NCI-H128 (cell line): Measurements from ENCODE around the gene TRIM17.
"Not testable (repeated sequence)": the region's sequence is repeated elsewhere in the genome, so short reads cannot be mapped to it uniquely, and the experiment has no call there.

ENCODE experiments used
- DNase-seq: peaks from one replicate; lab custom pipeline; 2025; ENCODE audit not compliant: unreplicated experiment; lab: John Stamatoyannopoulos, UW

The TRIM17 gene

DNA sequence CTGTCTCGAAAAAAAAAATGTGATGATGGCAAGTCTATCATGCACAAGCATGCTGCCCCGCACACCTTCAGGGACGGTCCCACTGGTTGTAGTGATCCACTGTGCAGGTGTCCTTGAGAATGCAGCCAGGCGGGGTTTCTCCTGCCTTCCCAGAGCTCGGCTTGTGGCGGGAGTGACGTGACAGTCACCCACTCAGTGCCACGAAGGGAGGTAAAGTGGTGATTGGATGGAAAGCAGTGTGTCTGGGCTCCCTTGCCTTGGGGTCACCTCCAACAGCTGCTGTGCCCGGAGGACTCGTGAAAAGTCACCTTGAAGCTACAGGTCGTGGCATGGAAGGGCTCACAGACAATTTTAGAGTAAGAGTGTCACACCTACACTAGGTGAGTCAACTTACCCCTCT, 33.5 kb upstream of the TRIM17 start:
- no peak for DNase-seq

DNA sequence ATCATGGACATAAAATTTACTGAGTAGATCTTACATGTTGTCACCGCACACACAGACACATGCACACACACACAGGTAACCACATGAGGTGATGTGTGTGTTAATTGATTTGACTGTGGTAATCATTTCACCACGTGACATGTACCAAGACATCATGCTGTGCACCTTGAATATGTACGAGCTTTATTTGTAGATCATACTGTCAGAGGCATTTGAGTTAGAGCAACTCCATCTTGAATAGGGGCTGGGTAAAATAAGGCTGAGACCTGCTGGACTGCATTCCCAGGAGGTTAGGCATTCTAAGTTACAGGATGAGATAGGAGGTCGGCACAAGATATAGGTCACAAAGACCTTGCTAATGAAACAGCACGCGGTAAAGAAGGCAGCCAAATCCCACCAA, 31.7 kb upstream of the TRIM17 start:
- DNase-seq: no peak

GRCh38 chr1:228446852-228447251, 30.2 kb upstream of the TRIM17 start:
- no peak for DNase-seq

DNA sequence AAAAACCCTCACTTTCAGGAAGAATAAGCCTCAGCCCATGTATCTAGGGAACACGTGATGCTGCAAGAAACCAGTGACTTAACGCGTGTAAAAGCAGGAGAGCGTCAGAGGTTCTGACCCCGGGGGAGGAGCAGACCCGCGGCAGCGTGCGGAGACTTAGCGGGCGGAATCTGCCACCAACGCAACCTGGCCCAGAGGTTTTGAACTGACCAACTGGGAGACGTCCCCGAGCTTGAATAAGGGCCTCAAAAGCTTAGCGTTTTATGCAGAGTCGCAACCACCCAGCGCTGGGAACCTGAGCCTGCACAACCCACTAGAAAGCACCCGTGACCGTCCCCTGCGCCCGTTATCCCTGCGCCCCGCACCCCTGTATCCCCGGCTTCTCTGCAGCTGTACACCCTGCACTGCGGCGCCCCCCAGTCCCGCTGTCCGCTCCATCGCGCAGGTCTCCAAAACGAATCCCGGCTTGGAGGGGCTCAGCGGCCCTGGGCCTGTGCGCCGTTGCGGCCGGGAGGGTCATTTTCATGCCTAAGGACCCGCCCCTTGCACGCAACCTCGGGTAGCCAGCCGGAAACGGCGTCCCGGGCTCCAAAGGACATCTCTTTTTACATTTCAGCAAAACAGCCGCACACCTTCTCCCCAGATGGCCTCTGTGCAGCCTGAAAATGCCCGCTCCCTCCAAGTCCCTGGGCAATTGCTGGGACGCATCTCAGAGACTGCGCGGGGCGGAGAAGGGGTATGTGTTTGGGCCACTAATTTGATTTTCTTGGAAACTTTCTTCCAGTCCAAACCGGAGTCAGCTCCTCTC, 29.4 kb upstream of the TRIM17 start:
- no peak for DNase-seq

GRCh38 chr1:228445490-228445842, 28.8 kb upstream of the TRIM17 start:
- no peak for DNase-seq

DNA sequence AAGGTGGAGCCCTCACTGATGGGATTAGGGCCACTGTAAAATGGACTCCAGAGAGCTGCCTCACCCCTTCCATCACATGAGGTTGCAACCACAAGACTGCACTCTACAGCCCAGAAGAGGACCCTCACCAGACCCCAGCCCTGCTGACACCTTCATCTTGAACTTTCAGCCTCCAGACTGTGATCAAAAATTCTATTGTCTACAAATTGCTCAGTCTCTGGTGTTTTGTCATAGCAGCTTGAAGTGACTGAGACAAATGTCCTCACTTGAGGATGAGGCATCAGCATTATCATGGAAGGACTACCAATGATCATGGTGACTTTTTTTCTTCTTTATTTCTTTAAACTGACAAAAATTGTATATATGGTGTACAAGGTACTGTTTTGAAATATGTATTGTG, 26.7 kb upstream of the TRIM17 start:
- DNase-seq: no peak

DNA sequence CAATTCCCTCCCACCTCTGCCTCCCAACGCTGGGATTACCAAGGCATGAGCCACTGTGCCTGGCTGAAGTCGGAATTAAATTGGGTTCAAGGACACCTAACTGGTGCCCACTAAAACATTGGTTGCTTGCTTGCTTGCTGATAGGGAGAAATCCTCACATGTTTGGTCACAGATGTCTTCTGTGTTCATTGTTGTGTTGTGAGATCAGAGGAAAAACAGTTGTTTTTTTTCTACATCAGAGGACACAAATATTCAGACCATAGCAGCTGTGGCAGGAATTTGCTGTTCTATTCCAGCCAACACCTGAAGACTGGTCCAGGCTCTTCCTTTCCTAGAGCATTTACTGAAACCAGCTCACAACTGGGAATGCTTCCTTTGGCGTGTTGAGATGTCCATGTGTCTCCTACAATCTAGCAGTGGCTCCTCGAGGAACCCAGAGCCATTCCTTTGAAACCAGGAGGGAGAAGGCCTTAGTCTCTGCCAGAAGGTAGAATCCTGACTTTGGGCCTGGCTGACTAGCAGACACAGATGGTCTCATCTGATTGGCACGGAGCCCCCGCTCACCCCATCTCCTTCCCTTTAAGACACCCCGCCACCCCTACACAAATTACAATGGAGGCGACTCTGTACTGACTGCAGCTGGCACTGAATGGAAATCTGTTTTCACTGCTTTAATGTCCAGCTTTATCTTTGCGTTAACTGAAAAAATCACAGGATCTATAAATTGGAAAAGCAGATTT, 24.3 kb upstream of the TRIM17 start:
- no peak for DNase-seq

DNA sequence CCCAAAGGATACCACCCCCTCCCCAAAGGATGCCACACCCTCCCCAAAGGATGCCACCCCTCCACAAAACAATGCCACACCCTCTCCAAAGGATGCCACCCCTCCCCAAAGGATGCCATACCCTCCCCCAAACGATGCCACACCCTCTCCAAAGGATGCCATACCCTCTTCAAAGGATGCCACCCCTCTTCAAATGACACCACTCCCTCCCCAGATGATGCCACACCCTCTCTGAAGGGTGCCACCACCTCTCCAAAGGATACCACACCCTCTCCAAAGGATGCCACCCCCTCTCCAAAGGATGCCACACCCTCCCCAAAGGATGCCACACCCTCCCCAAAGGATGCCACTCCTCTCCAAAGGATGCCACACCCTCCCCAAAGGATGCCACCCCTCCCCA, 21.6 kb upstream of the TRIM17 start:
- no peak for DNase-seq

DNA sequence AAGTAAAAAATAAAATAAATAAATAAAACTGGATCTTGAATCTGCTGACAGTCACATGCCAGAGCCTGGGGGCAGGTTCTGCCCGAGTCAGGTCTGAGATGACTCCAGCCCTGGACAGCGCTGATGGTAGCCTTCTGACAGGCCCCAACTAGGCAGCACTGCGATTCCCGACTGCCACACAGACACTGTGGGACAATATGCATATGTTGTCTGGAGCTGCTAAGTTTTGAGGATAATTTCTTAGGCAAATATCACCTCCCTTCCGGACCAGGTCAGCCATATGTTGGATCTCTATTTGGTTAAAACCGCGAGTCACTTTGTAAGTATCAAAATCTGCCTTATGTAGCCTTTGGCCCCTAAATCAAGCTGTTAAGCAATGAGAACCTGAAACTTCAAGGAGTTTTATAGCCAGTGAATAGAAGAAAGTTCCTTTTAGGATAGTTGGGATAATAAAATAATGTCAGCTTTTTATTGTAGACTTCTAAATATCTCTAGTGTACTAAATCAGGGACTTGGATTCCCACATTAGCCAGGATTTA, 20.8 kb upstream of the TRIM17 start:
- no peak for DNase-seq

GRCh38 chr1:228434689-228435088, 18.0 kb upstream of the TRIM17 start:
- no peak for DNase-seq

DNA sequence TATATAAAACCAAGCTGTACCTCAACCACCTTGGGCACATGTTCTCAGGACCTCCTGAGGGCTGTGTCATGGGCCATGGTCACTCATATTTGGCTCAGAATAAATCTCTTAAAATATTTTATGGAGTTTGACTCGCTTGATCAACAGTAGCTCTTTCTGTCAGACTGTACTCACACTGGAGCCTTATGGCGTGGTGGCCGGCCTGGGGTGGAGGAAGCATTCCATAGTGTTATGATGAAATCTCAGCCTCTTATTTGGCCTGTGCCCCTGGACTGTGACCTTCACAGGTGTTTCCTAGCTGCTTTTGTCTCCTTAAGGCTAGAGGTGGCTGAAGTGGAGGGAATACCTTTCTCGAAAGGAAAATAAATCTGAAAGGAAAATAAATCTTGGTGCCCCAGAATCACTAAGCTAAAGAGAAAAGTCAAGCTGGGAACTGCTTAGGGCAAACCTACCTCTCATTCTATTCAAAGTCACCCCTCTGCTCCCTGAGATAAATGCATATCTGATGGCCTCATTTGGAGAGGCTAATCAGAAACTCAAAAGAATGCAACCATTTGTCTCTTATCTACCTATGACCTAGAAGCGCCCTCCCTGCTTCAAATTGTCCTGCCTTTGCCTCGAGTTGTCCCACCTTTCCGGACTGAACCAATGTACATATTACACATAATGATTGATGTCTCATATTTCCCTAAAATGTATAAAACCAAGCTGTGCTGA, 16.8 kb upstream of the TRIM17 start:
- DNase-seq: not testable (repeated sequence)

DNA sequence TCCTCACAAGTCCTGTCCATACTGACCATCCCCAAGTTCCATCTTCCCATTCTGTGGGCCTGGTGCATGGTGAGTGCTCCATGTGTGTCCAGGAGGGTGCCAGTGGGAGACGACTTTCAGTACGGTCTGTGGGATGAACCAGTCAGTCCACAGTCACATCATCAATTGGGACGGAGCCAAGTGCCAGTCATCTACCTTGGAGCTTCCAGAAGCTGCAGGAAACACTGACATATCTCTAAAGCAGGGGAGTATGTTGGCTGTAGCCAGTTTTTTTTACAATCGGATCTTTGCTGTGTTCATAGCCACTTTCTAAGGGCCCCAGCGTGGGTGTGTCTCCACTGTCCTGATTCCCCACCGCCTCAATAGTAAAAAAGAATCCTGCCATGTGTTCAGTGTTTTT, 13.6 kb upstream of the TRIM17 start:
- no peak for DNase-seq

DNA sequence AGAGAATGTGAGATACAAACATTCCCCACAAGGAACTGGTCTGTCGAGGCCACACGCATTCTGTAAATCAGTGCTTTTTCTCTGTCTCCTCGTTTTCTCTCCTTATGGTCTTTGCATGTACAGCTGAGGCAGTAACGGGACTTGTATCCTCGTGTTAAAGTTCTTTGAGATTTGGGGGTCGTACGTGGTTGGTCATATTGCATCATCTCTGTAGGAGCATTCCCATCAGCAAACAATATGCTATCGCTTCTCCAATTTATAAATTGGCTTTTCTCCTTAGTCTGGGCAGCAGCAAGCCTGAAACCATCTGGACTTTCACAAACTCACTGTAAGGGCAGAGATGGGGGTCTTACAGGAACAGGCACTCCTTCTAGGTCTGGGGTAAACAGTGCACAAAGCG, 13.0 kb upstream of the TRIM17 start:
- no peak for DNase-seq

DNA sequence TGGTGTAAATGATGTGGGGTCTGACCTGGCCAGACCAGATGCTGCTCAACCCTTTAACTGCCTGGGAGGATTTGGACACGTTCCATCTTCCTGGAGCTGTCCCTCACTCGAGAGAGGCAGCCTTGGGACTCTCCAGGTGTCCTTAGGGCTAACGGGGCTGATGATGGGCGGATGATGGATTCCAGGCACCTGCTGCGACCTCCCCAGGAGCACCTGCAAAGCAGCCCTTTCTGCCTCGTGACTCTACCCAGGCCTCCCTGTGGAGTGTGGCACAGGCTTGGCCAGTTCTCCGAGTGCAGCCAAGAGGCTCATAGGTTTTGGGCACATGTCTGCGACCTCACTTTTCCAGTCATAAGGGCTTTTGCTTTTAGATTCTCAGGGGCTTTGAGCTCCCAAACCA, 12.3 kb upstream of the TRIM17 start:
- DNase-seq: no peak

- DNase-seq: no peak
Measured at GRCh38 chr1:228428412-228428811, 11.8 kb upstream of the TRIM17 start.

GRCh38 chr1:228426518-228427175, 10.0 kb upstream of the TRIM17 start:
- DNase-seq: no peak

GRCh38 chr1:228424685-228425660, 8.3 kb upstream of the TRIM17 start:
- DNase-seq: no peak

GRCh38 chr1:228423404-228424053, 6.9 kb upstream of the TRIM17 start:
- DNase-seq: no peak

DNA sequence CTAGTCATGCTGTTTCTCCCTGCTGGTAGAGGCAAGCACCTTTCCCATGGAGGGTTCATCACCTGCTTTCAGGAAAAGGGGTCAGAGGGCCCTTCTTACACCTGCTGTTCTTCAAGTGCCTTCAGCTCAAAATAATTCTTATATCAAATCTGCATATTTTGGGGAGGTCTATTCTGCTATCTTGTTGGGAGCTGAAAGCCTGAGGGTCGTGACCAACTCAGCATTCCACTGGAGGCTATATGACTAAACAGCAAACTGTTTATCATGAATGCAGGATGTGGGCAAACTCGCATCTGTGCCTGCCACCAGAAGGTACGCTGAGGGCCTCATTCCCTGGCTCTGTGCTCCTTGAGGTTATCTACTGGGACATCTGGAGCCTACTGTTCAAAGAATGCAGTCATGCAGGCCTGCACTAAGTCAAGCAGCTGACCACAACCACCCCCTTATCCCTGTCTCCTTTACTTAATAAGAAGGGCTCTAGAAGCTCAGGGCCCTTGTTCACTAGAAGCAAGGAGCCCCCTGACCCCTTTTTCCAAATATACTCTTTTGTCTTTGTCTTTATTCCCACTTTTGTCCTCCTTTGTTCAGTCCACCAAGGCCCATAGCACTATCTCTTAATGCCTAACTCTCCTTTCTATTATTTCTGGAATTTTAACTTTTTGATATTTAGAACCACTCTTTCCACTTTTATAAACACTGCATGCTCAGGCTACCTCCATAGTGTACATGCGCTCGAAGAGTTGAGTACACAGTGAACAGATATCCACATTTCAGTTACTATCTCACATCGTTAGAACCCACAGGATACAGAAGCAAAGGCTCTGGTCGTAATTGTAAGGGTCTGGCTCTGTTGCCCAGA, 4.5 kb upstream of the TRIM17 start:
- DNase-seq: no peak
